GM19328 (cell line): Measurements from ENCODE around the gene MIR17HG.
"Not testable (repeated sequence)": the region's sequence is repeated elsewhere in the genome, so short reads cannot be mapped to it uniquely, and the experiment has no call there.

Experiments used
- ATAC-seq: cut with Tn5 transposase; IDR thresholded peaks from one replicate; pipeline ENCODE4 v1.9.1; 2021; ENCODE audit warnings: mild to moderate bottlenecking, moderate library complexity; ENCODE audit not compliant: unreplicated experiment

MIR17HG gene

DNA sequence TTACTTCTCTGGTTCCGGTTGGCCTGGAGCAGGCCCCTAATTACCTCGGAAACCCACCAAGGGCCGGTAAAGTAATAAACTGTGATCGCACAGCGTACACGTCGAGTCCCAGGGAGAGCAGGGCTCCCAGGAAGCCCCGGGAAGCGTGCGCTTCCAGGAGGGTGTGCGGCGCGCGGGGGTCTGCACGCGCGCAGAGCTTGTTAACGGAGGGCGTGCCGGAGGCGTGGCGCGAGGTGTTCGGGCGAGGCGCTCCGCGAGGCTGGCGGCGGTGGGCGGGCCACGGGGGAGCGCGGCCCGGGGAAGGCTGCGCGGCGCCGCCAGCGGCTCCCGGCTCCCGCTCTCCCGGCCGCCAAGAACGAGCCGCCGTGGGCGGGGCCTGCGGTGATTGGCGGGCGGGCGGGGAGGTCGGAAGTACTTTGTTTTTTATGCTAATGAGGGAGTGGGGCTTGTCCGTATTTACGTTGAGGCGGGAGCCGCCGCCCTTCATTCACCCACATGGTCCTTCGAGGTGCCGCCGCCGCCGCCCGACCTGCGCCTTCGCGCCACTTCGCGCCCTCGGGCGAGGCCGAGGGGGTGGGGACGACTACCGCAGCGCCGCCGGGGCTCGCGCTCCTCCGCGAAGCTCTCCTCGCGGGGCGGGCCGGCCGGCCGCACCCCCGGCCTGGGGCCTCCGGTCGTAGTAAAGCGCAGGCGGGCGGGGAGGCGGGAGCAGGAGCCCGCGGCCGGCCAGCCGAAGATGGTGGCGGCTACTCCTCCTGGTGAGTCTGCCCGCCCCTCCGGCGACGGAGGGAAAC lies at the start of gene MIR17HG:
MIR17HG (plus strand) TSS at position 486 of the 794 bp plus-strand sequence.
- peak; percentile 45 for ATAC-seq

DNA sequence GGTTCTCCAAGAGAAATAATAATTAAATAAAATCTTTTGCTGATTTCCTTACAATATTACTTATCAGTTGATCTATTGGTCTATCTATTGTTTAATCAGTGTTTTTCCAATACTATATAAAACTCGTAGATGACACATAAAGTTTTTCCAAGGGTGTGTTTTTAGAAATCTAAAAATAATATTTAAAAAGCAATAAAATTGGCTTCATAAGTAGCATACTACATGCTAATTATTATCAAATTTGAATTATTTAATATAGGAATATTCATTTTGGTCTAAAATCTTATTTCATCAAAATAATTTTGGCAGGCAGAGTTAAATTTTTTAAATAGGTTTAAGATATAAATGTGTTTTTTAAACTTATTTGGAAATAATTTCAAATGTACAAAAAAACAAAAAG lies 49.4 kb upstream of the MIR17HG start:
- ATAC-seq, result no peak

DNA sequence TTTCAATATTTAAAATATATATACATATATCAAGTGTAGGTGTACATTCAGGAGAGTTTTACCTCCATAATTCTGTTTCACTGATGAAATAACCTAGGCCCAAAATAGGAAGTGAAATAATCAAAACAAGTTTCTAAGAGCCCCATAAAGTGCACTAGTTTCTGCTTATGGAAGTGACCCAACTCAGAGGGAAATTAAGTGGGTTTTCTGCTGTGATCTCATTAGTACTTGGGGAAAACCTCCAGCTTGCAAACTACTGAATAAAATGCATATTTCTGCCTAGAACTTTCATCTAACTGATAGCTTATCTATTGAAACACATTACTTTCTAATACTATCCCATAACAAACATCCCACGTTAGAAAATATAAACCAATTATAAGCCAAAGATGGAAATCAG lies 45.4 kb upstream of the MIR17HG start:
- peak; percentile 91 for ATAC-seq

DNA sequence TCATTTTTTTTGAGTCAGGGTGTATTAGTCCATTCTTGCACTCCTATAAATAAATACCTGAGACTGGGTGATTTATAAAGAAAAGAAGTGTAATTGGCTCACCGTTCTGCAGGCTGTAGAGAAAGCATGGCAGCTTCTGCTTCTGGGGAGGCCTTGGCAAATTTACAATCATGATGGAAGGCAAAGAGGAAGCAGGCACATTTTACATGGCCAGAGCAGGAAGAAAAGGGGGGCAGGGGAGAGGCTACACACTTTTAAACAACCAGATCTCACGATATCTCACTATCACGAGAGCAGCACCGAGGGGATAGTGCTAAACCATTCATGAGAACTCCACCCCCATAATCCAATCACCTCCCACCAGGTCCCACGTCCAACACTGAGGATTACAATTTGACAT lies 44.5 kb upstream of the MIR17HG start:
- no peak for ATAC-seq

DNA sequence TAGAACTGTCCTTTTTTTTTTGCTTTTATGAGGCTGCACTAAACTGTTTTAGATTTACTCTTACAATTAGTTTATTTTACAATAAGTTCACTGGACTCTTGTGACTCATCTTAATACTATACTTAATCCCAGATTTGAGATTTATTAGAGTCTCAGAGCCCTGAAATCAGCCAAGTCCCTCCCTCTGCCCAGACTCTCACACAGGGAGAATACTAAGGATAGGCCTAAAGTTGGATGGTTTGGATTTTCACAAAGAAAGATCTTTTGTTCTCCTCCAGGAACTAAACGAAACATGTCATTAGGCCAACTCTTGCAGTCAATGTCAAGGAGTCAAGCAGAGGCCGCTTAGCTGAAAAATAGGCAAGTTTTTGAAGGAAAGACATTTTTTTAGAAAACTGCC lies 42.7 kb upstream of the MIR17HG start:
- no peak for ATAC-seq

DNA sequence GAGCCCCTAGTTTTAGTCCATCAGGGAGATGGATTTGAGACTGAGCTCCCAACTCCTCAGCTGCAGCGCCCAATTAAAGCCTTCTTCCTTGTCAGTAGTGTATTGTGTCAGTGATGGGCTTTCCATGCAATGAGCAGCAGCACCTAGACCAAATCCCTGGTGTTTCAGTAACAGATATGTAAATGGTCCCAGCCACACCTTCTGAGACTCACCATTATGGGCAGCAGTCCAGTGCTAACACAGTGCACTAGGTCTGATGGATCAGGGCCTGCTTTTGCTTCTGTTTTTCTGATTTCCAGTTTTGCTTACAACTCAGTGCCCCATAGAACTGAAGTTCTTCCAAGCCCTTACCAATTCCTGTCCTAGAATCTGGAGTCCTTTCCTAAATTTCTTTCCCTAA lies 41.8 kb upstream of the MIR17HG start:
- no peak for ATAC-seq

DNA sequence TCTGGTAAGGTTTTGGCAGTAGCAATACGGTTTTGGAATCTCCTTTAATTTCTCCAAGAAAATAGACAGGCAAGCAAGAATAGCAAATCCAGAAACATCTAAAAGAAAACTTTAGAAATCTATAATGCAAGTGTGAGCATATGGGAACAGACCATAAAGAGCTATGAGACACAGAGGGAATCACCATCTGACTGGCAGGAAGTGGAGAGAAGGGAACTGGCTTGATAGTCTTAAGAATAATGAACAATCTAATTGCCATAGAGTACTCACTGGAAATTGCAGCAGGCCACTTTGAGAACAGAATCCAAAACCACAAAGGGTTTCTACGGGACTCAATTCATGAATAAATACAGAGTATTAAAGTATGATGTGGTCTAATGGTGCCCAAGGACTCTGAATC lies 39.6 kb upstream of the MIR17HG start:
- no peak for ATAC-seq

DNA sequence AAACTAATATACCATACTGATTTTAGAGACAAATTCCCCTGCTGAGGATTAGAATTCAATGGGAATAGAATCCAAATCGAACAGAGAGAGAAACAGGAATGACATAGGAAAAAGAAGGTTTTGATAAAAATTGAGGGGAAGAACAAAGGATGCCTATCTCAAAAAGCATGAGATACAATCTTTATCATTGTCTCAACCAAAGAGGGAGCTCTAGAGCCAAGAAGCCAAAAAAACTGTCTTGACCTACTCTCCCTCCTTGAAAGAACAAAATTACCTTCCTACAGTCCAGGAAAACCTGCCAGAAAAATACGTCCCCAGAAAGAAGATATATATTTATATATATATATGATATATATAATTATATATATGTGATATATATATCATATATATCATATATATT lies 39.2 kb upstream of the MIR17HG start:
- ATAC-seq, result no peak

DNA sequence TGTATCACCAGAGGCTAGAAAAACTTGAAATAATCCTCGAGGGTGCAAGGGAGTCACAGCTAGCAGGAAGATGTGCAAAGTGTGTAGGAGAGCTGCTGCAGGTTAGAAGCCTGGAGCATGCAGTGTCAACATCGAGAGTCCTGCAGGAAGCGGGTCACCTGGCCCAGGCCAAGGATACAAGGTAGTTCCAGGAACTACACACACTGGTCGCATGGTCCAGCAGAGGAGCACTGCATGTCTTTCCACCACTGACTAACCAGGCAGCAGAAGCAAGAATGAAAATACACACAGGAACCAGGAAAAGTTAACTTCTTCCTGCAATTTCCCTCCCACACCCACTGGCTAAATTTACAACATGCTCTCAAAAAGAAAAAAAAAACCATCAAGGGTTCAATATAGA lies 36.0 kb upstream of the MIR17HG start:
- no peak for ATAC-seq

DNA sequence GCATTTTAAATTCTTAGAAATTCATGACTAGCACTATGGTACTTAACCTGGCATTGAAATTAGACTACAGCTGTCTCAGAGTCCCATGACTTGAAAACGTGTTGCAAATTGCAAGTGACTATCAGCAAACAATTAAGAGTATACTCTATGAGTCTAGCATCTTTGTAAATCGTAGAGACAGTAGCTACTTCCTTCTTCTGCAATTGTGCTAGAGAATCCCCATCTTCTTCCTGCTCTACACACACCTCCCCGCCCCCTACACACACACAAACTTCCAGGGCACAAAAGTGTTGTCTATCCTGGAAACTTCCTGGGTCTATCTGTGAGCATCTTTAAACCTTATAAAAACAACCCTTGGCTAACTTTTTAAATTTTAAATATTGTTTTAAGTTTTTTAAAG lies 35.2 kb upstream of the MIR17HG start:
- no peak for ATAC-seq

DNA sequence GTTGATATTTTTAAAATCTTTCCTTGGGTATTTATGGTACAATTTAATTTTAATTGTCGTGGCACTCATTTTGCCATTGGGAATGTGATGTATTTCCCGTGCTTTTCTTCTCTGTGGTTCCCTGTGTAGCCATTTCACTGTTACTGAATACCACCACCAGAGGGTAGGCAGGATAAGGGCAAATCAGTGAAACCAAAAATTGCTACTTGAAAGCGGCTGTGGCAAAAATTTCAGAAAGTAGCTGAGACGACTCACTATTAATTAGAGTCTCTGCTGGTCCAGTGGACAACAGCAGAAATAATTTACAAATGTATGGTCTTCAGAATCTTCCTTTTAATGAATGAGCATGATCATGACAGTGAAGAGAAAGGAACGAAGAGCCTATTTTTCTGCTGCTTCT lies 34.4 kb upstream of the MIR17HG start:
- ATAC-seq, result peak; percentile 78

DNA sequence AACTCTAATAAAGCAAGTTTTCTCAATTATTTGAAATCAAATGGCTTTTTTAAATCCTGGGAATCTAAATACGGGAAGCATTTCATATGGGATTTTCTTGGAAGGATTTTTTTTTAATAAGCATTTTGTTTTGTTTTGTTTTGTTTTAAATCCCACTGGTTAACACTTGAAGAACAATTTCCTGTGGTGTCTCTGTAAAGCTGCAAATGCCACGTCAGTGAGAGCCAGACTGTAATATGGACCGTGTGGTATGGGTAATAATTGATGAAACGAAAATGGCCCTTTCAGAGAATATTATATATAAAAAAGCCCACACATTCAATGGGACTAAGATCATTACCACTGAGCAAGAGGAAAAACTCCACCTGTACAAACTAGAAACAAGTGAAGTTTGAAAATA lies 33.9 kb upstream of the MIR17HG start:
- ATAC-seq, result no peak

DNA sequence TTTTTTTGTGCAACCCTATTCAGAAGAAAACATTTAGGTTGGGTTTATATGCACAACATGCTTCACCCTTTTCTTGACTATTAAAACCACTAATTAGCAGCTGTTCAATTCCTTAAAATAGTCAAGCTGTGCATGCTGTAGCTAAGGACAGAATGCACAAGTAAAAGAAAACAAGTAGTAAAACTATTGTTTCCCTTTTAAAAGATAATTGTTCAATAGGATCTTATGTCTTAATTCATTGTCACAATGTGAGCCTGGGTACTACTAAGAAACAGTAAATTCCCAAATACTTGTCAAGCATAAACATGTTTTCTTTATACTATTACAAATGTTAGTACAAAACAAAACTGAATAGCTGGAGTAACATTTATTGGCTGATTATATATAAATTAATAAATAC lies 32.6 kb upstream of the MIR17HG start:
- ATAC-seq, result no peak

DNA sequence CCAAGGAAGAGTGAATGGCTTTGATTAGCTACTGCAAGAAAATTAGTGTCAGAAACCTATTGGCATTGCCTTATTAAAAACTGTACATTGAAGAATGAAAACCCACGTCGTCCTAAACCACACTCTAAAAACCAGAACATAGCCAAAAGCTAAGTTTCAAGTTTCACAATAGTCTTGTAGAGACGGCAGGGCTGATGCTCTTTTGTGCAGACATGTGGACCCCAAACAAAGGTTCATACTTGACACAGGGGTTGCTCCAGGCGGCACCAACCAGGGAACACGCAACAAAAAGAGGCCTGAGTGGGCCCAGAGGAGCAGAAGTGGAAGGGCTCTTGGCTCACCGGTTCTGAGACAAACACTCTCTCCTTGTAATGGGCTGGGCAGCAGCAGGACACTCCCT lies 28.6 kb upstream of the MIR17HG start:
- ATAC-seq, result no peak

DNA sequence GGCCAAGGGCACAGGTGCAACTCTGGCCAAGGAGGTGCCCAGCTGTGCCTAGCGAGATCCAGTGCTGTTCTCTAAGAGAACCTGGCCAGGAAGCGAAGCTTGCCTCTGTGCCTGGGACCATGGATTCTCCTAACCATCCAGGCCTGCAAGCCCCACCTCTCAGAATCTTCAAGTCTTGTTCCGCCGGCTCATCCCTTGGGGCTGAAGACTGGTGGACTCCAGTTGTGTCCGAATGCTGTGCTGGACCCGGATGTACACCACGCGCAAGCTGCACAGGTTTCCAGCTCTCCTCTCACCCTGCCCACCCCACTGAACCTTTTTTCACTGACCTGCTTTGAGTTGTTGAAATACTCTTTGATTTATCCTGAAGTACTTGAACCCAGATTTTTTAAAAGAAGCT lies 27.5 kb upstream of the MIR17HG start:
- no peak for ATAC-seq

DNA sequence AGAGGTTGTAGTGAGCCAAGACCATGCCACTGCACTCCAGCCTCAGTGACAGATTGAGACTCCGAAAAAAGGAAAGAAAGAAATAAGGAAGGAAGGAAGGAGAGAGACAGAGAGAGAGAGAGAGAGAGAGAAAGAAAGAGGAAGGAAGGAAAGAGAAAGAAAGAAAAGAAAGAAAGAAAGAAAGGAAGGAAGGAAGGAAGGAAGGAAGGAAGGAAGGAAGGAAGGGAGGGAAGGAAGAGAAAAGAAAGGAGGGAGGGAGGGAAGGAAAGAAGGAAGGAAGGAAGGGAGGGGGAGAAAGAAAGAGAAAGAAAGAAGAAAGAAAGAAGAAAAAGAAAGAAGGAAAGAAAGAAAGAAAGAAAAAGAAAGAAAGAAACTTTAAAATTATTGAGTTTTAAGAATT lies 26.5 kb upstream of the MIR17HG start:
- not testable (repeated sequence) for ATAC-seq

DNA sequence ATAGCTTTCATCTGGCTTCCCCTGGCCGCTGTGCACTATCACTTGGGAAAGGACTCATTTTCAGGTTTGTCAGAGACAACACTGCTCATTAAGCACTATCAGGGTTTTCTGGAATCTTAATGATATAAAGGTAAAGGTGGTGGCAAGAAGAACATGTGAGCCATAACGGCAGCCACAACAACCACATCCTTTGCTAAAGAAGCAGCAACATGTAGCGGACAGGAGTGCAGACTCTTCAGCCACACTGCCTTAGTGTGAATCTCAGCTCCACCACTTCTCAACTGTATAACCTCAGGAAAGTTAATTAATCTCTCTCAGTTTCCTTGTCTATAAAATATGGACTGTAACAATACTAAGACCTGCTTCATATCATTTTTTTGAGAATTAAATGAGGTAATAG lies 24.1 kb upstream of the MIR17HG start:
- ATAC-seq, result no peak

DNA sequence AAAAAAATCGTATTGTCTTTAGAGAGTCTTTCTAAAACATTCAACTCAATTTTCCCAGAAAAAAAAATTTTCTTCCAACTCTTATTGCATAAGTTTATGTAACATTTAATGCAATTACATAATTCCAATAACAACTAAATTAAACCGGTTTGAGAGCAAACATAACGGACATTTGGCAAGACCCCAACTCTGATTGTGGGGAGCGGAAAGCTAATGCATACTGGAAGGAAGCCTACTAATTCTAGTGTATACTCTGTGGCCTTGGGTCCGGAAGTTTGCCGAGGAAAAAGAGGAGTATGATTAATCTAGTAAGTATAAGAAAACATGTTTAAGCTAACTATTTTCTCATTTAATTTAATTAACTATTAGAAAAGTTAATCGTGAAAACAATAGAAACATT lies 21.3 kb upstream of the MIR17HG start:
- ATAC-seq, result no peak

DNA sequence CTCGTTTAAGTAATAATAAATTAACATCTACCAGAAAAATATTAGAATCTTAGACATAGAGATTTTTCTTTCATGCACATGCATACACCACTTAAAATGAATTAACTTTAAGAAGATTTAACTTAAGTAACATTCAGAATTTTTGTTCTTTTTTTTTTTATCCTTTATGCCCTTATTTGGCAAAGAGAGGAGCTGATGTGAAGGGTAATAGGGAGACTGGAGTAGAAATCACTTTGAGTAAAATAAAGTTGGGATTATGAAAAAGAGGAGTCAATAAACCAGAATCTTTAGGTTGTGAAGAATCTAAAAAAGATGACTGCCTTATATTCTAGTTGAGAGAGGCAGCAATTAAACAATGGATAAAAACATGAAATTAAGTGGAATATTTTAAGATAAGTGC lies 18.8 kb upstream of the MIR17HG start:
- no peak for ATAC-seq

DNA sequence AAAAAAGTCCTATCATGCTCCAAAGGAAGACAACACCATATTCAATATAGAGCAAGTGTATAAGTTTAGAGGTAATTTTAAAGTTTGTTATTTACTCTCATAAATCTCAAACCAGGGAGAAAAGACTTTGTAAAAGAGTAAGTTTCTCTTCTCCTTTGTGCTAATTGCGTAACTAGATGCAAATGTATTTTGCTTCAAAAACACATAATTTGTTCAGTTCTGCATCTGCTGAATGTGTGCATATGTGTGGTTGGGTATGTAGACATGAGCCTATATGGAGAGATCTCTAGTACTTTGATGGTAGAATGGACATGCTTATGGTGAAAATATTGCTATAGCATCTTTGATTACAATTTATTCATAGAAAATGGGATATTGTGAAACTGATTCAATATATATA lies 17.8 kb upstream of the MIR17HG start:
- ATAC-seq, result no peak

DNA sequence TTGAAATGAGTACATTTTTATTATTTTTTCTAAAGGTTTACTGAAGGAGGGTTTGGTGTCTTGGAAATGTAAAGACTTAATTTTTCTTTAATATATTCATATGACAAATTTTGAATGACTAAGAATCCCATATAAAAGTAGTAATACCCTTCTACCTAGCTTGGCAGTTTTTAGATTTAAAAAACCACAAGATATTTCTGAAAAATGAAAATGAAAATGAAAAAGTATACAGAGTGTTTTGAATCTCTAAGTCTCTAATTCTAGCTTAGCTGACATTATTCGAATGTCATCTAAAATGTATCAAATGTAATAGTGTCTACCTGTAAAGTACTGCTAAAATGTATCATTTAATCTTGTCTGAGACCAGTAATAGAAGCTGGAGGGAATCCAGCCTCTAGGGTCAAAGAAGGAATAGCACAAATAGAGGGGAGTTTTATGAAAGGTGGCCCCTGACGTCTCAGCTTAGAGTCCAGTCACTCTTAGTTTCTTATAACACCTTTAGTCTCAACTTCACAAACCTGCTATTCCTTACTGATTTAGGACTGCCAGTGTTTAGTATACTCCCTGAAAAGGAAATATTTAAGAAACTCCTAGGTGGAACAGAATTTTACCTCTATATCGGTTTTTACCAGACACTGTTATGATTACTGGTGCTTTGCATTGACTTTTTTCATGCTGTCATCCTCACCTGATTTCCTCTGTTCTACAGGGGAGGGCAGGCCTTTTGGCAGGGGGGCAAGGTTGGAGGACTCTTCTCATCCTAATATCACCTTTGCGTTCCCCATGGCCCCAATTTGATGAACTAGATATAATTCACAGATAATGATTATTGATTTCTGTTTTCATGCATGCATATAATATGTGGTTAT lies 16.2 kb upstream of the MIR17HG start:
- ATAC-seq, result peak; percentile 56

DNA sequence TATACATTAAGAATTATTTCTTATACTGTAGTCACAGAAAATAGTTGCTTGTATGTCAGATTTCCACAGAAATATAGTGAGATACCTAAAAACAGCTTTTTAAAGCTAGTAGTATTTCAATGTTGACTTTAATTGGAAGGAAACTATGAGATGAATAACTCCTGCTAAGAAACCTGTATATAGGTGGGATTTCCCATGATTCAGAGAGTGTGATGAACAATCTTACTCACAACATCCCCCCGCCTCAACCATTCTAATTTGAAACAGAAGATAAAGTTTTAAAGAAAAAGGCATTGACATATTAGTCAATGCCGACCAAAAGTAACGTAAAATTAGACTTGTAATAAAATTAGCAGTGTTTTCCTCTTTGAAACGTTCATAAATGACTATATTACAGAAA lies 1.4 kb upstream of the MIR17HG start:
- no peak for ATAC-seq
